WTC11 (cell line): Measurements from ENCODE around the gene DNAJC16. TPM values are rescaled to one million over a fixed set of nuclear protein-coding genes. Genes with fewer than 3 reads are reported as not detected.
A peak's percentile ranks its signal among the peaks of the same experiment; 100 is the strongest.

Experiments used
- ATAC-seq: fragments of 200-7000 bp; cut with Tn5 transposase; 2 replicates; pipeline ENCODE4 v1.10.0; 2021; ENCODE audit warnings: mild to moderate bottlenecking, moderate library complexity
- CTCF ChIA-PET: fragments of 300-600 bp; sonication (Branson Sonifier 250); formaldehyde crosslinking; loops from one replicate; lab custom pipeline; 2021; ENCODE audit warnings: antibody characterized with exemption; lab: Charles Lee
- POLR2A ChIA-PET: fragments of 350-600 bp; sonication (Branson Sonifier 250); formaldehyde crosslinking; loops from one replicate; lab custom pipeline; 2021; ENCODE audit warnings: antibody characterized with exemption; lab: Charles Lee
- DNase-seq: peaks from one replicate; pipeline ENCODE4 v3.0.0; 2021; ENCODE audit warnings: low spot score
- H3K27ac Mint-ChIP-seq: 2 replicates; pipeline ENCODE4 v1.8.0; 2021; ENCODE audit warnings: mixed read lengths
- H3K27me3 Mint-ChIP-seq: 2 replicates; pipeline ENCODE4 v1.8.0; 2021; ENCODE audit warnings: low read depth, mild to moderate bottlenecking, moderate library complexity, mixed read lengths
- H3K36me3 Mint-ChIP-seq: 2 replicates; pipeline ENCODE4 v1.8.0; 2021; ENCODE audit warnings: mixed read lengths
- H3K4me1 Mint-ChIP-seq: 2 replicates; pipeline ENCODE4 v1.8.0; 2022; ENCODE audit warnings: mixed read lengths
- H3K4me3 Mint-ChIP-seq: 2 replicates; pipeline ENCODE4 v1.8.0; 2021; ENCODE audit warnings: mild to moderate bottlenecking, moderate library complexity, mixed read lengths
- H3K9me3 Mint-ChIP-seq: 2 replicates; pipeline ENCODE4 v1.8.0; 2021; ENCODE audit warnings: mixed read lengths
- ELF4 ChIP-seq: sonication (generic); formaldehyde crosslinking; IDR thresholded peaks from 2 replicates; pipeline ENCODE4 v1.8.1; 2022; ENCODE audit warnings: low read depth, mild to moderate bottlenecking, moderate library complexity, missing genetic modification reagents
- ESRRA ChIP-seq: sonication (generic); formaldehyde crosslinking; IDR thresholded peaks from 2 replicates; pipeline ENCODE4 v1.8.1; 2022; ENCODE audit warnings: mild to moderate bottlenecking, missing genetic modification reagents, borderline replicate concordance
- FOXK1 ChIP-seq: sonication (generic); formaldehyde crosslinking; IDR thresholded peaks from 2 replicates; pipeline ENCODE4 v1.8.0; 2022; ENCODE audit warnings: mild to moderate bottlenecking, moderate library complexity, missing genetic modification reagents
- FOXP1 ChIP-seq: sonication (generic); formaldehyde crosslinking; IDR thresholded peaks from 2 replicates; pipeline ENCODE4 v1.8.0; 2022; ENCODE audit warnings: missing genetic modification reagents, mild to moderate bottlenecking, moderate library complexity, borderline replicate concordance
- GTF2I ChIP-seq: fragments of 250-450 bp; sonication (Bioruptor Pico); conservative IDR thresholded peaks from 2 replicates; pipeline ENCODE4 v1.4.0; 2021; ENCODE audit warnings: mild to moderate bottlenecking
- HMGXB4 ChIP-seq: sonication (generic); formaldehyde crosslinking; IDR thresholded peaks from 2 replicates; pipeline ENCODE4 v1.8.1; 2023; ENCODE audit warnings: mild to moderate bottlenecking, moderate library complexity, missing genetic modification reagents
- JUN ChIP-seq: sonication (generic); formaldehyde crosslinking; IDR thresholded peaks from 2 replicates; pipeline ENCODE4 v1.8.0; 2023; ENCODE audit warnings: mild to moderate bottlenecking, missing genetic modification reagents
- NR3C1 ChIP-seq: sonication (generic); formaldehyde crosslinking; conservative IDR thresholded peaks from 2 replicates; pipeline ENCODE4 v1.8.1; 2023; ENCODE audit warnings: low read depth, mild to moderate bottlenecking, missing genetic modification reagents
- RELA ChIP-seq: sonication (generic); formaldehyde crosslinking; IDR thresholded peaks from 2 replicates; pipeline ENCODE4 v1.8.1; 2022; ENCODE audit warnings: missing genetic modification reagents, mild to moderate bottlenecking, borderline replicate concordance
- STAT6 ChIP-seq: sonication (generic); formaldehyde crosslinking; conservative IDR thresholded peaks from 2 replicates; pipeline ENCODE4 v1.8.1; 2023; ENCODE audit warnings: mild to moderate bottlenecking, low read depth, missing genetic modification reagents, moderate library complexity
- TEAD4 ChIP-seq: sonication (generic); formaldehyde crosslinking; IDR thresholded peaks from 2 replicates; pipeline ENCODE4 v1.8.0; 2022; ENCODE audit warnings: mild to moderate bottlenecking, missing genetic modification reagents
- TP53 ChIP-seq: sonication (generic); formaldehyde crosslinking; IDR thresholded peaks from 2 replicates; pipeline ENCODE4 v1.8.1; 2023; ENCODE audit warnings: mild to moderate bottlenecking, missing genetic modification reagents
- ZBTB21 ChIP-seq: sonication (generic); formaldehyde crosslinking; IDR thresholded peaks from 2 replicates; pipeline ENCODE4 v1.8.1; 2023; ENCODE audit warnings: mild to moderate bottlenecking, missing genetic modification reagents, borderline replicate concordance
- ZNF121 ChIP-seq: sonication (generic); formaldehyde crosslinking; IDR thresholded peaks from 2 replicates; pipeline ENCODE4 v1.8.0; 2023; ENCODE audit warnings: missing genetic modification reagents
- ZNF219 ChIP-seq: sonication (generic); formaldehyde crosslinking; IDR thresholded peaks from 2 replicates; pipeline ENCODE4 v1.8.0; 2023; ENCODE audit warnings: missing genetic modification reagents, mild to moderate bottlenecking, borderline replicate concordance
- ZNF317 ChIP-seq: sonication (generic); formaldehyde crosslinking; IDR thresholded peaks from 2 replicates; pipeline ENCODE4 v1.8.1; 2023; ENCODE audit warnings: low read depth, mild to moderate bottlenecking, moderate library complexity, missing genetic modification reagents, borderline replicate concordance
- total RNA-seq: library from RNA; stranded (reverse); gene quantifications from 3 replicates; pipeline ENCODE4 v1.2.3, GENCODE V29; 2021
- TF ChIP-seq, protein P1 (sequence below): sonication (generic); formaldehyde crosslinking; IDR thresholded peaks from 2 replicates; pipeline ENCODE4 v1.8.0; 2023; ENCODE audit warnings: missing genetic modification reagents
- TF ChIP-seq, protein P2 (sequence below): sonication (generic); formaldehyde crosslinking; IDR thresholded peaks from 2 replicates; pipeline ENCODE4 v1.8.0; 2023; ENCODE audit warnings: missing genetic modification reagents, mild to moderate bottlenecking, borderline replicate concordance
- TF ChIP-seq, protein P3 (sequence below): sonication (generic); formaldehyde crosslinking; IDR thresholded peaks from 2 replicates; pipeline ENCODE4 v1.8.0; 2022; ENCODE audit warnings: mild to moderate bottlenecking, missing genetic modification reagents
- TF ChIP-seq, protein P4 (sequence below): sonication (generic); formaldehyde crosslinking; IDR thresholded peaks from 2 replicates; pipeline ENCODE4 v1.8.1; 2022; ENCODE audit warnings: mild to moderate bottlenecking, missing genetic modification reagents, moderate library complexity, borderline replicate concordance
- TF ChIP-seq, protein P5 (sequence below): fragments of 200-600 bp; IDR thresholded peaks from 2 replicates; pipeline ENCODE4 v1.8.0; 2022; ENCODE audit warnings: antibody characterized with exemption

Gene DNAJC16
- total RNA-seq, 1 experiment from 2014 or later = 16.4 TPM

DNA sequence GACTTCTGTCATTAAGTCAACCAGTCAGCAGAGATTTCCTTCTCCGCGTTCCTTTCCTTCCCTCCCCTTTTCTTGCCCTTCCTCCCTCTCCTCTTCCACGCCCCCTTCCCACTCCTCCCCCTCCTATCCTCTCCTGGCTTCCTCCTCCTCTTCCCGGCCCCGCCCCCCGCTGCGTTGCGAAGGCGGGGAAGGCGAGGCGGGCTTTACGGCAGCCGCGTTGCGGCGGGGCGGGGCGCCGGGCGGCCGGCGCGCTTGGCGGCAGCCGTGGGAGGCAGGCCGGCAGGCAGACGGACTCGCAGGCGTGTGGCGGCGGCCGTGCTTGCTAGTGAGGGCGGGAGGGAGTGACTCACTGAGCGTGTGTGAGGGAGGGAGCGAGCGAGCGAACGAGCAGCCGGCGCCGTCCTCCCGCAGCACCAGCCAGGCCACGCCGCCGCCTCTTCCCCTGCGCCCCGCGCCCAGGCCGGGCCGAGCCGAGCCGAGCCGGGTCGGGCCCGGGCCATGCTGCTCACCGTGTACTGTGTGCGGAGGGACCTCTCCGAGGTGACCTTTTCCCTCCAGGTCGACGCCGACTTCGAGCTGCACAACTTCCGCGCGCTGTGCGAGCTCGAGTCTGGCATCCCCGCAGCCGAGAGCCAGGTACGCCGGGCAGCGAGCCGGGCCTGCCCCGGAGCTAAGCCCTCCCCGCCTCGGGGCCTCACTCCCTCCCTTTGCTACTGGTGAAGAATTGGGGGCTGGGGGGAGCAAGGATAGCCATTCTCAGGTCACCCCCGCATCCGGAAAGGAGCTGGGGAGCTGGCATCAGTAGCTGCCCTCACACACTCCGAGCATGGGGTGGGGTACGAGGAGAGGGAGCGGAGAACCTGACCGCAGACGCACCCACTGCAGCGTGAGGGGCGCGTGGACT is 90.8 kb downstream of the DNAJC16 start, which contains the start of gene DDI2:
TSS of gene DDI2 (plus strand) at position 286 of the 904 bp plus-strand sequence. CDS start at position 499, 213 bp downstream.
- Mint-ChIP-seq H3K4me3 (peak within 1 kb of the TSS; percentile 95), H3K9me3 (no peaks in the 10 kb centered on the region), H3K27ac (peak within 1 kb of the TSS; percentile 88), H3K36me3 (no peaks in the 10 kb centered on the region), H3K4me1 (peaks cover 29% of the 10 kb centered on the region), H3K27me3 (no peaks in the 10 kb centered on the region)
- peak; percentile 93 for ATAC-seq
- POLR2A ChIA-PET = interaction anchor here (0.8 to 1.1 kb wide), 2 partner anchors 13 to 14 kb away, joined by 3 to 7 read pairs; no protein-coding TSS in a partner anchor
- CTCF ChIA-PET = interaction anchor here (0.5 to 2.5 kb wide), 6 partner anchors 9 to 187 kb away, joined by 3 to 7 read pairs (median 4); partner anchors contain the start of gene AGMAT
- DNase-seq = peak; percentile 95
- no peak for TF ChIP-seq JUN (CRISPR knock-in tag)
- TF ChIP-seq, protein P1, sequence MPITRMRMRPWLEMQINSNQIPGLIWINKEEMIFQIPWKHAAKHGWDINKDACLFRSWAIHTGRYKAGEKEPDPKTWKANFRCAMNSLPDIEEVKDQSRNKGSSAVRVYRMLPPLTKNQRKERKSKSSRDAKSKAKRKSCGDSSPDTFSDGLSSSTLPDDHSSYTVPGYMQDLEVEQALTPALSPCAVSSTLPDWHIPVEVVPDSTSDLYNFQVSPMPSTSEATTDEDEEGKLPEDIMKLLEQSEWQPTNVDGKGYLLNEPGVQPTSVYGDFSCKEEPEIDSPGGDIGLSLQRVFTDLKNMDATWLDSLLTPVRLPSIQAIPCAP (CRISPR knock-in tag) = no peak
- peak; percentile 60; the same call in 1 of the 2 replicates for TF ChIP-seq ESRRA
- TF ChIP-seq, protein P2, sequence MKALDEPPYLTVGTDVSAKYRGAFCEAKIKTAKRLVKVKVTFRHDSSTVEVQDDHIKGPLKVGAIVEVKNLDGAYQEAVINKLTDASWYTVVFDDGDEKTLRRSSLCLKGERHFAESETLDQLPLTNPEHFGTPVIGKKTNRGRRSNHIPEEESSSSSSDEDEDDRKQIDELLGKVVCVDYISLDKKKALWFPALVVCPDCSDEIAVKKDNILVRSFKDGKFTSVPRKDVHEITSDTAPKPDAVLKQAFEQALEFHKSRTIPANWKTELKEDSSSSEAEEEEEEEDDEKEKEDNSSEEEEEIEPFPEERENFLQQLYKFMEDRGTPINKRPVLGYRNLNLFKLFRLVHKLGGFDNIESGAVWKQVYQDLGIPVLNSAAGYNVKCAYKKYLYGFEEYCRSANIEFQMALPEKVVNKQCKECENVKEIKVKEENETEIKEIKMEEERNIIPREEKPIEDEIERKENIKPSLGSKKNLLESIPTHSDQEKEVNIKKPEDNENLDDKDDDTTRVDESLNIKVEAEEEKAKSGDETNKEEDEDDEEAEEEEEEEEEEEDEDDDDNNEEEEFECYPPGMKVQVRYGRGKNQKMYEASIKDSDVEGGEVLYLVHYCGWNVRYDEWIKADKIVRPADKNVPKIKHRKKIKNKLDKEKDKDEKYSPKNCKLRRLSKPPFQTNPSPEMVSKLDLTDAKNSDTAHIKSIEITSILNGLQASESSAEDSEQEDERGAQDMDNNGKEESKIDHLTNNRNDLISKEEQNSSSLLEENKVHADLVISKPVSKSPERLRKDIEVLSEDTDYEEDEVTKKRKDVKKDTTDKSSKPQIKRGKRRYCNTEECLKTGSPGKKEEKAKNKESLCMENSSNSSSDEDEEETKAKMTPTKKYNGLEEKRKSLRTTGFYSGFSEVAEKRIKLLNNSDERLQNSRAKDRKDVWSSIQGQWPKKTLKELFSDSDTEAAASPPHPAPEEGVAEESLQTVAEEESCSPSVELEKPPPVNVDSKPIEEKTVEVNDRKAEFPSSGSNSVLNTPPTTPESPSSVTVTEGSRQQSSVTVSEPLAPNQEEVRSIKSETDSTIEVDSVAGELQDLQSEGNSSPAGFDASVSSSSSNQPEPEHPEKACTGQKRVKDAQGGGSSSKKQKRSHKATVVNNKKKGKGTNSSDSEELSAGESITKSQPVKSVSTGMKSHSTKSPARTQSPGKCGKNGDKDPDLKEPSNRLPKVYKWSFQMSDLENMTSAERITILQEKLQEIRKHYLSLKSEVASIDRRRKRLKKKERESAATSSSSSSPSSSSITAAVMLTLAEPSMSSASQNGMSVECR (CRISPR knock-in tag) = peak; percentile 53; the same call in 1 of the 2 replicates
- no peak for TF ChIP-seq ZBTB21 (CRISPR knock-in tag)
- no peak for TF ChIP-seq NR3C1 (CRISPR knock-in tag)
- peak; percentile 89; the same call in 1 of the 2 replicates for TF ChIP-seq RELA
- peak; percentile 76; the same call in 1 of the 2 replicates for TF ChIP-seq HMGXB4 (CRISPR knock-in tag)
- no peak for TF ChIP-seq ELF4
- no peak for TF ChIP-seq STAT6
- TF ChIP-seq, protein P3, sequence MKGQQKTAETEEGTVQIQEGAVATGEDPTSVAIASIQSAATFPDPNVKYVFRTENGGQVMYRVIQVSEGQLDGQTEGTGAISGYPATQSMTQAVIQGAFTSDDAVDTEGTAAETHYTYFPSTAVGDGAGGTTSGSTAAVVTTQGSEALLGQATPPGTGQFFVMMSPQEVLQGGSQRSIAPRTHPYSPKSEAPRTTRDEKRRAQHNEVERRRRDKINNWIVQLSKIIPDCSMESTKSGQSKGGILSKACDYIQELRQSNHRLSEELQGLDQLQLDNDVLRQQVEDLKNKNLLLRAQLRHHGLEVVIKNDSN = no peak
- TF ChIP-seq FOXP1 (CRISPR knock-in tag) = peak; percentile 93
- TF ChIP-seq, protein P4, sequence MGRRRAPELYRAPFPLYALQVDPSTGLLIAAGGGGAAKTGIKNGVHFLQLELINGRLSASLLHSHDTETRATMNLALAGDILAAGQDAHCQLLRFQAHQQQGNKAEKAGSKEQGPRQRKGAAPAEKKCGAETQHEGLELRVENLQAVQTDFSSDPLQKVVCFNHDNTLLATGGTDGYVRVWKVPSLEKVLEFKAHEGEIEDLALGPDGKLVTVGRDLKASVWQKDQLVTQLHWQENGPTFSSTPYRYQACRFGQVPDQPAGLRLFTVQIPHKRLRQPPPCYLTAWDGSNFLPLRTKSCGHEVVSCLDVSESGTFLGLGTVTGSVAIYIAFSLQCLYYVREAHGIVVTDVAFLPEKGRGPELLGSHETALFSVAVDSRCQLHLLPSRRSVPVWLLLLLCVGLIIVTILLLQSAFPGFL (CRISPR knock-in tag) = no peak
- TF ChIP-seq ZNF317 = peak; percentile 42; the same call in 1 of the 2 replicates
- TF ChIP-seq TP53 (CRISPR knock-in tag) = no peak; the same call in 1 of the 2 replicates
- TF ChIP-seq GTF2I (CRISPR knock-in tag) = no peak
- peak; percentile 48 for TF ChIP-seq FOXK1 (CRISPR knock-in tag)
- TF ChIP-seq ZNF121 (CRISPR knock-in tag) = no peak
- TF ChIP-seq, protein P5, sequence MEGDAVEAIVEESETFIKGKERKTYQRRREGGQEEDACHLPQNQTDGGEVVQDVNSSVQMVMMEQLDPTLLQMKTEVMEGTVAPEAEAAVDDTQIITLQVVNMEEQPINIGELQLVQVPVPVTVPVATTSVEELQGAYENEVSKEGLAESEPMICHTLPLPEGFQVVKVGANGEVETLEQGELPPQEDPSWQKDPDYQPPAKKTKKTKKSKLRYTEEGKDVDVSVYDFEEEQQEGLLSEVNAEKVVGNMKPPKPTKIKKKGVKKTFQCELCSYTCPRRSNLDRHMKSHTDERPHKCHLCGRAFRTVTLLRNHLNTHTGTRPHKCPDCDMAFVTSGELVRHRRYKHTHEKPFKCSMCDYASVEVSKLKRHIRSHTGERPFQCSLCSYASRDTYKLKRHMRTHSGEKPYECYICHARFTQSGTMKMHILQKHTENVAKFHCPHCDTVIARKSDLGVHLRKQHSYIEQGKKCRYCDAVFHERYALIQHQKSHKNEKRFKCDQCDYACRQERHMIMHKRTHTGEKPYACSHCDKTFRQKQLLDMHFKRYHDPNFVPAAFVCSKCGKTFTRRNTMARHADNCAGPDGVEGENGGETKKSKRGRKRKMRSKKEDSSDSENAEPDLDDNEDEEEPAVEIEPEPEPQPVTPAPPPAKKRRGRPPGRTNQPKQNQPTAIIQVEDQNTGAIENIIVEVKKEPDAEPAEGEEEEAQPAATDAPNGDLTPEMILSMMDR = no peak
- TF ChIP-seq TEAD4 = no peak
- TF ChIP-seq ZNF219 (CRISPR knock-in tag) = no peak
